ENCODE results near the gene ZNF48. TPM values are rescaled to one million over a fixed set of nuclear protein-coding genes. Genes with fewer than 3 reads are reported as not detected.
A peak's percentile ranks its signal among the peaks of the same experiment; 100 is the strongest.

The ZNF48 gene
- total RNA-seq, 1 donor from 2014 or later = 5.0 TPM

DNA sequence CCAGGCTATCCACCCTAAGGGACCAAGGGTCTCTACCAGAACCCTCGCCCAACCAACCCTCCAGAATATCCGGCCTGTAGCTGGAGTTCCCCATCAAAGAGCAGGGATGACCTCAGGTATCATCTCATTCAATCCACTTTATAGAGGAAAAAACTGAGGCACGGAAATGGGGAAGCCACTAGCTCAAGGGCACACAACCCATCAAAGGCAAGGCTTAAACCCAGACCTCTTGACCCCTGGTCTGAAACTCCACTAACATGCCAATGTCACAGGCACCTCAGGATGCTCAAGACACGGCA is 26.5 kb upstream of the ZNF48 start:
- Histone ChIP-seq H3K9me3 (replicated peaks) (no peaks in the 10 kb centered on the region), H3K4me3 (peak overlapping the region; percentile 92), H3K27ac (replicated peaks) (peak overlapping the region; percentile 92), H3K4me1 (peaks cover 69% of the 10 kb centered on the region), H3K27me3 (ENCODE audit: low read depth) (no peaks in the 10 kb centered on the region), H3K36me3 (peaks cover 21% of the 10 kb centered on the region)
- no peak for TF ChIP-seq CTCF (IDR thresholded peaks at IDR 0.05; ENCODE audit: borderline replicate concordance)
- intact Hi-C loops (cut with micrococcal nuclease) = no loop called here
- no peak for DNase-seq

DNA sequence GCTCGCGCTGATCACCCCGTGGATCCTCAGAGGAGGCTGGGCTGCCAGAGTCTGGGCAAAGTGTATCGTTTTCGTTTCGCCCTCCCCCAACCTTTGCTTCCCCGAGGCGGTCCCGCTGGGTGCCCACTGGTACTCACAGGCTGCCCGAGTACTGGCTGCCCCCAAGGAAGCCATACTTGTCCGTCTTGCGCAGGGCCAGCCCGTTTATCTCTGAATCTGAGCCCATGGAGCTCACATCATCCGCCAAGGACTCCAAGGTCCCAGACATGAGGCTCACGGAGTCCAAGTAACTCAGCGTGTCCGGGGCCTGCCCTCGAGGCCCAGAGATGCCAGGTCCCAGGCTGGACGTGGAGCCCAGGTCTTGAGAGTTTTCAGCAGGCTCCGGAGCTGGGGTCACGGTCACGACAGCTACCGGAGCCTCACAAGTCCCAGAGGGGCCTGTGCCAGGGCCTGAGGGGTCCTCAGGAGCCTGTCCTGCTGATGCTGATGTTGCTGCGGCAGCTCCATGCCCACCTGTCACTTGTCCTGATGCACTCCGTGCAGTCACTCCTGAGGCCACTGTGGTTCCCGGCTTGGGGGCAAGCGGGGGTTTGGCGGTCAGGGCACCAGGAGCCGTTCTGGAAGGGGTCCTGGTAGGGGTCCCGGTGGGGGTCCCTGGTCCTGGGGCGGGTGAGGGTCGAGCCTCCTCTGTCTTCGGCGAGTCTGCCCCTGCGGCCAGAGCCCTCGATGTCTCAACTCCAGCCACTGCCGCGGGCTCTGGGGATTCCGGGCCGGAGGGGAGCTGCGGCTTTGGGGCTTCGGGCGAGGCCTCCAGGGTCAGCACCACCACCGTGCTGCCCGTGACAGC is 25.9 kb upstream of the ZNF48 start:
- H3K9me3 ChIP-seq (replicated peaks) = no peaks in the 10 kb centered on the region
- peak overlapping the region; percentile 92 for H3K27ac ChIP-seq (replicated peaks)
- peaks cover 15% of the 10 kb centered on the region for H3K36me3 ChIP-seq
- peak overlapping the region; percentile 92 for H3K4me3 ChIP-seq
- intact Hi-C loops (cut with micrococcal nuclease) = no loop called here
- no peak for TF ChIP-seq CTCF (IDR thresholded peaks at IDR 0.05; ENCODE audit: borderline replicate concordance)
- peaks cover 69% of the 10 kb centered on the region for H3K4me1 ChIP-seq
- no peak for DNase-seq
- no peaks in the 10 kb centered on the region for H3K27me3 ChIP-seq (ENCODE audit: low read depth)

DNA sequence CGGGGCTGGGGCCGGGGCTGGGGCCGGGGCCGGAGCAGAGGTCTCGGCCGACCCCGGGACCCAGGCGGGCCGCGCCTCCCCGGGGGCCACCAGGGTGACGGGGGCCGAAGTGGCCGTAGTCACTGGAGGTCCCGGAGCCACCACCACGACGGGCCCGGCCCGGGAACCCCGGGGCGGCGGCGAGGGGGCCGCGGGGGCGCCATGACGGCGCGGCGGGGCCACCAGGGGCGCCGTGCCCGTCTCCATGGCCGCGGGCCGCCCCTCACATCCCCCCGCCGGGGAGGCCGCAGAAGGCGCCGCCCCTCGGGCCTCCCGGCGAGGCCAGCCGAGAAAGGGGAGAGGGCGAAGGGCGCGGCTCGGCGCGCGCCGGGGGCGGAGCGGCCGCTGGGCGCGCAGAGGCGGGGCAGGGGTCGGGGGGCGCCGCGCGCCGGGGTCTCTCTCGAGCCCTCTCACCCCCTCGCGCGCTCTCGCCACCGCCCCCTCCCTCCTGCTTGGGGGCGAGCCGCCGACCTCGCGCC is 25.2 kb upstream of the ZNF48 start:
- no peak for TF ChIP-seq CTCF (IDR thresholded peaks at IDR 0.05; ENCODE audit: borderline replicate concordance)

GRCh38 chr16:30370456-30371247 is 24.6 kb upstream of the ZNF48 start, which contains the start of gene TBC1D10B:
TSS of gene TBC1D10B (minus strand) at chr16:30370494. CDS start at chr16:30370183, 311 bp downstream.
- Histone ChIP-seq H3K4me1 (peaks cover 57% of the 10 kb centered on the region), H3K27ac (replicated peaks) (peak within 1 kb of the TSS; percentile 93), H3K4me3 (peak within 1 kb of the TSS; percentile 92), H3K36me3 (peaks cover 7% of the 10 kb centered on the region), H3K9me3 (replicated peaks) (no peaks in the 10 kb centered on the region), H3K27me3 (ENCODE audit: low read depth) (no peaks in the 10 kb centered on the region)
- intact Hi-C loops (cut with micrococcal nuclease) = no loop called here
- peak; percentile 42 for TF ChIP-seq CTCF (IDR thresholded peaks at IDR 0.05; ENCODE audit: borderline replicate concordance)
- DNase-seq = peak; percentile 97

More for the DNA sequence above, 25.2 kb upstream of the ZNF48 start:
- no peaks in the 10 kb centered on the region for H3K27me3 ChIP-seq (ENCODE audit: low read depth)
- H3K4me3 ChIP-seq = peak overlapping the region; percentile 92
- no peaks in the 10 kb centered on the region for H3K9me3 ChIP-seq (replicated peaks)
- H3K36me3 ChIP-seq = peaks cover 8% of the 10 kb centered on the region
- intact Hi-C loops (cut with micrococcal nuclease) = no loop called here
- DNase-seq = no peak
- peaks cover 64% of the 10 kb centered on the region for H3K4me1 ChIP-seq
- H3K27ac ChIP-seq (replicated peaks) = peak overlapping the region; percentile 92

GRCh38 chr16:30371248-30371816 is 23.9 kb upstream of the ZNF48 start:
- H3K4me3 ChIP-seq = peak overlapping the region; percentile 66
- peaks cover 3% of the 10 kb centered on the region for H3K36me3 ChIP-seq
- H3K4me1 ChIP-seq = peaks cover 50% of the 10 kb centered on the region
- H3K27ac ChIP-seq (replicated peaks) = peak overlapping the region; percentile 93
- intact Hi-C loops (cut with micrococcal nuclease) = no loop called here
- TF ChIP-seq CTCF (IDR thresholded peaks at IDR 0.05; ENCODE audit: borderline replicate concordance) = no peak
- DNase-seq = no peak
- H3K9me3 ChIP-seq (replicated peaks) = no peaks in the 10 kb centered on the region
- no peaks in the 10 kb centered on the region for H3K27me3 ChIP-seq (ENCODE audit: low read depth)

All from left ventricle myocardium inferior (tissue), 1 donor.